ENCODE data around the gene PTPRR.
A peak's percentile ranks its signal among the peaks of the same experiment; 100 is the strongest.
"Not testable (repeated sequence)": the region's sequence is repeated elsewhere in the genome, so short reads cannot be mapped to it uniquely, and the experiment has no call there.

Gene PTPRR

GRCh38 chr12:70838127-70838526 is 82.4 kb downstream of the PTPRR start:
- DNase-seq = no peak

DNA sequence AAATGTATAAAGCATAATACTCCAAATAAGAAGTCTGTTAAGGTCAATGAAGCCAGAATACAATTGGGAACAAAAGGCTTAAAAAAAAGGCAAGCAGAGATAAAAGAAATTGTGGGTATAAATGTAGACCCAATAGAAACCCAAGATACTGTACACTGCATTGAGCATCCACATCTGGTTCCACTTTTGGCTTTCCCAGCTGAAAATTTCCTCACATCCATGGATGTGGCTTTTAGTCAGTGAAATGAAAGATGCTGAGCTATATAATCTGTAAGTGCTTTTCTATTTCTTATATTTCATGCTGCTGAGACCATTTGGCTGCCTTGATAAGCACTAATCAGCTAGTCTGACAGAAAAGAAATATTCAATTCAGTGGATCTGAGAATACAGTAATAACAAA is 83.5 kb downstream of the PTPRR start:
- DNase-seq = no peak

DNA sequence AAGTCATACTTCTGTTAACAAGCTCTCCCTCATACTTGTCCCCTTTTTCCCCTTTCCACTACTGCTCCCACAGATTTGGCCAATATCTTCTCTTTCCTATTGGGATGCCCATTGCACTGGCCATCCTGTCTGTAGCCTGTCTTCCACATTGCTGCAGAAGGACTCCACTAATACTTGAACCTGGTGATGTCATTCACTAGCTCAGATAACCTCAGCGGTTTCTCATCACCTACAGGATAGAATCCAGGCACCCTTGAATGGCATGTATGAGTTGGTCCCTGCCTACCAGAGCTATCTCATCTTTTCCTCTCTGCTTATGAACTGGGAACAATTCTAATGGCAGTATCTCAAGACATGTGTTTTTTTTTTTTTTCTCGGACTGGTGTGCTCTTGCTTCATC is 84.6 kb downstream of the PTPRR start:
- no peak for DNase-seq

GRCh38 chr12:70831543-70831942 is 89.0 kb downstream of the PTPRR start:
- no peak for DNase-seq

DNA sequence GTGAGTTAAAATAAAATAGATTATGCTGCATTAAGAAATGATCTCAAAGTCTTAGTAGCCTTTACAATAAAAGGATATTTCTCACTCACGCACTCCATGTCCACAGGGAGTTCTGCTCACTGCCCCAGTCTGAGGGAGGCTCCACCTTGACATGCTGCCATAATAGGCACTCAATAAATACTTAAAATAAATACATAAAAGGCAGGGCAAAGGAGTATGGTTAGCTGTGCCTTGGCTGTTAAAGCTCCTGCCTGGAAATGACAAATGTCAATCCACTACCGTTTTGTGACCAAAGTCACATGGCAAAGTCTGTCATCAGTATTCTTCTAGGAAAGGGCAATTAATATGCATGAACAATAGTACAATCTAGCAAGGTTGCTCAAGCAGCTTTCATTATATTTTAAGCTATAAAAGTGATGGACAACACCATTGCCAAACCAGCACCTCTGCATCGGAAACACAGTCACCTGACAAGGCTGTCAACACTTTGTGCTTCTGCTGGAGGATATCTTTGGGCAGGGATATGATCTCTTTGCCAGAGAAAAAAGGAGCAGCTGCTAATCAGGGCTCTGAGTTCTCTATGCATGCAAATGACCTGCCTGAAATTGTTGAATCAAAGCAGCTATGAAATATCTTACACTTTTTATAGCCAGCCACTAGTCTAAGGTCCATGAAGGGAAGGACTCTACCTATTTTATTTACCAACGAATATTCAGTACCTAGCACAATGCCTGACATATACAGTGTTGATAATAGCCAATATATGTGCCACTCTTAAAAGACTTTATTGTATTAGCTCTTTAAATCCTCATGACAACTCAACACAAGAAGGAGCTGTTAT is 90.1 kb downstream of the PTPRR start:
- no peak for DNase-seq

DNA sequence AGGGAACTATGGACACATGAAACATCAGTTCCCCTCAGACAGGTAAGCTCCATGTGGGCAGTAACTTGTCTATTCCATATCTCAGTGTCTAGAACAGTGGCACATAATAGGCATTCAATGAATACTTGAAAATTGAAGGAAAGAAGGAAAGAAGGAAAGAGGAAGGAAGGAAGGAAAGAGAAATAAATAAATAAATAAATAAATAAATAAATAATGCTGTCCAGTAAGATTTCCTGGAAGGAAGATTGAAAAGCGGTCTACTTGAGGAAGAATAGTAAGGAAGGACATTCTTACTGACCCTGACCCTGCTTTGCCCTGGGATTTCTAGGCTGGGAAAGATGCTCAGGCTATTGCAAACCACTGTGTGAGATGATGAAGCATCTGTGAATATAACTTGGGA is 91.5 kb downstream of the PTPRR start:
- DNase-seq = no peak

DNA sequence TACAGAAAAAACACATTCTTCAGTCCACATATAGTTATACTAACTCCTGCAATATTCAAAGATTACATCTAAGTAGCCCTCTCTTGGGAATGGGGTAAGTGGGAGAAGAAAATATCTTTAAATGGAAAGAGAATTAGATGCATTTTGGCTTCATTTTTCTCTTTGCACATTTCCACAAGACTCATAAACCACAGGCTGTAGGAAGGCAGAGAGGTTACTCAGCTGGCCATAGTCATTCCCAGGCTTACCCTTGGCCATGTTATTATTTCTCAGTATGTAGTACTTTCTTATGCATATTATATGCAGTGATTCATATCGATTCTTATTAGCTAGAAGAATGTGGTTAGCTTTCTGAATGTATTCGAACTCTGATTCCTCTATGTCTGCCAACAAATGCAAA is 92.2 kb downstream of the PTPRR start:
- no peak for DNase-seq

- no peak for DNase-seq
Measured at GRCh38 chr12:70826156-70826555, 94.4 kb downstream of the PTPRR start.

DNA sequence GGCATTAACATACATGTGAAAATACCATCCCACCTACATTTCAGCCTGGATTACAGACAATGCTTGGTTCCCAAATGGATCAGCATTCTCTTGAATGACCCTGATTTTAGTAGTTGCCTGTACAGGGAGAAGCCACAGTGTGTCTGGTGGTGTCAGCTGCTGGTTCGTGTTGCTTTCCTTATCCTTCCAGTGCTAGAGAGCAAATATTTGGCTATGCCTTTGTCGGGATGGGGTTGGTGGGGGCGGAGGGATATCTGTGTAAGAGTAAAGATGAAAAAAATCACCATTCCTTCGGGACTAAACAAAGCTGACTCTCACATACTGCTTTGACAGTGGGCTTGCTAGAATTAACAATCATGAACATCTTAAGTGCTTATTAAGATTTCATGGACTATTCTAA is 96.0 kb downstream of the PTPRR start:
- no peak for DNase-seq

- DNase-seq = no peak
Measured at GRCh38 chr12:70823182-70823976, 97.2 kb downstream of the PTPRR start.

DNA sequence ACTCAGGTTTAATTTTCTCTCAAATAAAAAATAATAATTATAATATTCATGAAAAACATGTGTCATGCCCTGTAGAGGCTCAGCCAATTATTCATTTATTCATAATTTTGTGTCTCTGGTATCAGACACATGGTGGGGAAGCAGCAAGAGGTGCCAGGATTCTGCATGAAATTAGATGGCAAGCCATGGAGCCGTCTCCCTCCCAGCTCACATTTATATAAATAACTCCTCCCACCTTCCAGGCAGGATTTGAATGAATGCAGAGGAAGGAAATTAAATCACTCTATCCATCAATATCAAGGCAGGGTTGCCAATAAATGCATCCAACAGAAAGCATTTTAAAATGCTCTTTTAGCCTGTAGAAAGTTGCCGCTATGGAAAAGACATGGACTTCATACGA is 98.1 kb downstream of the PTPRR start:
- no peak for DNase-seq

DNA sequence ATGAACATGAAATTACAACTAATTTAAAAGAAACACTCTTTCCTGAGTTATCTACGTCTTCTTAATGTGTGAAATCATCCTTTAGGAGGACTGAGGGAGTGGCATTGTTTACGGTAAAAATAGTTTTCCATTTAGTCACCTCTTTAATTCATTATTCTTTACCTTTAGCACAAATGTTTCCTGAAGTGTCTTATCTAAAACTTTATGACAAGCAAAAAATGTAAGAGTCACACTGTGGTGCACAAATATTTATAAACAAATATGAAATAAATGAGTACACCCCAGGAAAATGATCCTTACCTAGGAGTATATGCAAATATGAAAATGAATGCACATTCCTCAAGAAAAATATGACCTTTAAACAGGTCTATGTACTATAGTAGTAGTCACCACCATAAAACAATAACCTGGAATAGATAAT is 104.6 kb downstream of the PTPRR start:
- DNase-seq = no peak

DNA sequence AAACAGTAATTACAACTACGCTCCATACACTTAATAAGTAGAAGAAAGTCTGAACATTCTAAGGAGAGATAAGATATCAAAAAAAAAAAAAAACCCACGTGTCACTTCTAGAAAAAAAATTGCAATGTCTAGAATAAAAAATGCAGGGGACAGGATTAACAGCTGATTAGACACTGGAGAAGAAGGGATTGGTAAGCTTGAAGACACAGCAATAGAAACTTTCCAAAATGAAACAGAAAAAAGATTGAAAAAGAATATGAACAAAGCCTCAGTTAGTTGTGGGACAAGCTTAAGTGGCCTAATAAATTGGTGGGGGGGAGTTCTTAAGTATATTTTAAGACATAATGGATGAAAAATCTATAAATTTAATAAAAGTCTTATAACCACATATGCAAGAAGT is 105.5 kb downstream of the PTPRR start:
- DNase-seq = no peak

DNA sequence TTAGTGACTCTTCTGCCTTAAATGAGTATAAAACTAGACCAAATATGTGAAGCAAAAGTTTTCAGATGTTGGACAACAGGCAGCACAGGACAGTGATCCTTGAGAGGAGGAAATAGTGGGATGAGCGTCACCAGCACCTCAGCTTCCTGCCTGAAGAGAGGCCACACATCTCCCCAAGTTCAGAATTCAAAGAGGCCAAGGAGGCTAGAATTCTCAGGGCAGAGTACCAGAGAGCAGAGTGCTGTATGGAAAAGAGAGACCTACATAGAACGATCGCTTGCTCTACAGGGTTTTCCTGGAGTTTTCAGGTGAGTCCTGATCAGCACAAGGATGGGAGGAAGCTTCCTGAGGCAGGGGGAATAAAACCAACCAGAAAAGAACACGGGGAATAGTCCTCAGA is 107.0 kb downstream of the PTPRR start:
- no peak for DNase-seq

- DNase-seq = no peak
Measured at GRCh38 chr12:70812136-70812535, 108.4 kb downstream of the PTPRR start.

GRCh38 chr12:70809887-70810286 is 110.7 kb downstream of the PTPRR start:
- DNase-seq = no peak

GRCh38 chr12:70807993-70808392 is 112.5 kb downstream of the PTPRR start:
- not testable (repeated sequence) for DNase-seq

GRCh38 chr12:70806827-70807226 is 113.7 kb downstream of the PTPRR start:
- no peak for DNase-seq

DNA sequence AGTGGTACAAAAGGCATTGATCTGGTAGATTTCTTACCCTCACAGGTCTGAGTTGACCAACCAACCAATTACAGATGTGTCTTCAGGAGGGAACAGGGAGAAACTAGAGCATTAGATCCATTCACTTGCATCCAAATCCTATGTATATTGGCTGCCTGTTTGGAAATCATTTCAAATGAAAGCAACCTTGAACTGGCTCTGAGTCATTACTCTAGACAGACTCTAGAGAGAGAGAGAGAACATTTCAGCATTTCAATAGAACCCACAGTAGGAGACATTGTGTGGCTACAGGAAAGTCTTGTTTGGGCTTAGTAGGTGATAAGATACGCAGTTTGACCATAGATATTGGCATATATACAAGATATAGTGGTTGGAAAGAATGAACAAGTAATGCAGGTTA is 114.5 kb downstream of the PTPRR start:
- DNase-seq = no peak

DNA sequence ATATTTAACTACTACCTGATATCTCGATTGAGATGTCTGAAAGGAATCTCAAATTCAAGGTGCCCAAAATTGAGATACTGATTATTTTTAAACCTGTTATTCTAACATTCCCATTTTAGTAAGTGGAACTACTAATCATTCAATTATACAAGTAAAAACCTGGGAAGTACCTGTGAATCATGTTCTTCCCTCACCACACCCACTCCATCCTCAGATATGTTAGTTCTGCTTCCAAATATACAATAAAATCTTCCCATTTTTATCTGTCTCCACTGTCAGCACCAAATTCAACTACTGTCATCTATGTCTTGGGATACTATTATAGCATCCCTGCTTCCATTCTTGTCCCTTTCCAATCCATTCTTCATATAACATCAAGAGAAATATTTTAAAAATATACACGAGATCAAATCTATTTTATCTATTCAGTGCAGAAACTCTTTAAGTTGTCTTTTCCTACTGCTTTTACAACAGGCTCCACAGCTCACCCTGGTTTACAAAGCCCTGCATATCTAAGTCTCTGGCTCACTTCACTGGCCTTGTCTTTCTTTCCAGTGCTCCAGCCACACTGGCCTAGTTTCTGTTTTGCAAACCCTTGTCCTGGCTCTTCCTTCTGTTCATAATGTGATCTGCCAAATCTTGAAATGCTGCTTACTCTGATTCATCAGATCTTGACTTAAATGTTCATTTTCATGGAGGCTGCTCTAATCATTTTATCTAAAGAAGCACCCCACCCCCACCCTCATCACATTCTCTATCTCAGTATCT is 122.3 kb downstream of the PTPRR start:
- no peak for DNase-seq

GRCh38 chr12:70796989-70797388 is 123.5 kb downstream of the PTPRR start:
- DNase-seq = no peak

DNA sequence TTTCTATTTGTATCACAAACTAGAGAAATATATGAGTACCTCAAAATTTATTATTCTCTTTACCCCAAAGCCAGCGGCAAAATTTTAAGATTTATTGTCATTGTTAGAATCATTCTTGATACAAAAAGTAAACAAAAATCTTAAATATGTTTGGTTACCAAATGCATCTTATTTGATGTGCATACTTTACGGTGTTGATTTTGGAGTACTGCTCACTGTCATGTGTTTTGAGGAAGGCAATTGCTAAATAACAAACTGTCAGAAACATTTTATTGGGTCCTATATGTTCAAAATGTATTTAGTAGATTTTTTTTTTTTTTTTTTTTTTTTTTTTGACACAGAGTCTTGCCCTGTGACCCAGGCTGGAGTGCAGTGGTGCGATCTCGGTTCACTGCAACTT is 124.9 kb downstream of the PTPRR start:
- no peak for DNase-seq

- DNase-seq = no peak
Measured at GRCh38 chr12:70794131-70794530, 126.4 kb downstream of the PTPRR start.

DNA sequence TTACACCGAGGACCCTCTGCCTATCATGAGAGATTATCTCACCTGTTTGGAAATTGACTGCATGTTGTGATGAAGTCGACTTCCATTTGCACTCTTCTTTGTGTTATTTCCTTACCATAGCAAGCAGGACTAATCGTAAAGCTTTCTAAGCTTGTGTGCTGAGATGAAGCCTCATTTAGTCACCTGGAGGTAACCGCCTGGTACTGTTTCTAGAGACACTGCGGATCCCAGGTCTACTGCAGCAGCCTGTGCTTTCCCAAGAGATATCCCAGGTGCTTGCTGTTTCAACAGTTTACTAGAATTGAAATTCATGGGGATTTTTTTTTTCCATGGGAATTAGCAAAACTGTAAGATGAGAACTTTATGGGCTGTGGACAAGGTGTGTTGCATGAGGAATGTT is 131.8 kb downstream of the PTPRR start:
- DNase-seq = peak; percentile 15
